ENCODE data around the gene COL18A1. TPM values are rescaled to one million over a fixed set of nuclear protein-coding genes. Genes with fewer than 3 reads are reported as not detected.

COL18A1 gene
- polyA plus RNA-seq, 1 donor (not counting 4 experiments of a cell fraction or from before 2014, with no cell fraction given): 13.0 TPM

DNA sequence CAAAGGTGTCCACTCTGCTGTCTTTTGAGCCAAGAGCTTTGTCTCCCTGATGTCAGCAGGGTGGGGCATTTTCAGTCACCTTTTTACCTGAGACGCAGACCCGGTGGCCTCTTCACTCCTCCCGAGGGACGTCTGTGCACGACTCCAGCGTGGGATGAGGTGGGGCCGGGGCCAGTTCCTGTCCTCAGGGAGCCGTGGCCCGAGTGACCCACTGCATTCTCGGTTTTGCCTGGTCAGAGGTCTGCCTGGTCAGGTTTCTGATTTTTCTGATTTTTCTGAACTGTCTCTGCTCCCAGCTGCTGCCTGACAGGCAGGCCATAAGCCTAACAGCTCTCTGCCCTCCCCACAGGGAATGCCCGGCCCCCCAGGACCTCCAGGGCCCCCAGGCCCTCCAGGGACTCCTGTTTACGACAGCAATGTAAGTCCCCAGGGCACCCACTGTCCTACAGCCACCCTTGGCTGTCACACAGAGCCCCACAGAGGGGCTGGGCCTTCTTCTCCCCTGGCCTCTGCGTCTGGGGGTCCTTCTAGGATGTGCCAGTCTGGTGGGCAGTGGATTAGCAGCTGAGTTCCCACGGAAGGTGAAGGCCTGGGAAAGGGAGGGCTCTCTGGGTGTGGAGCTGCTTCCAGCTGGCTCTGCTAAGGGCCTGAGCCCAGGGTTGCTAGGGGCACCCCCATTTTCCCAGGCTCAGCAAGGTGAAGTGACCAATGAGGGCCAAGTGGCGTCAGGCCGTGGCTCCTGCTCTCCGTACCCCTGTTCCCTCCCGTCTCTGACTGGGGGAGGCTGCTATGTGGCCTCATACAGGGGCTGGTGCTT, 91.4 kb downstream of the COL18A1 start:
- H2AFZ ChIP-seq (ENCODE audit: control insufficient read depth, low read length): no peak overlapping the region
- H3K4me1 ChIP-seq (ENCODE audit: control insufficient read depth, extremely low read depth, insufficient read depth, low read length): no peaks in the 10 kb centered on the region
- H3K9me3 ChIP-seq (ENCODE audit: control insufficient read depth, low read depth, low read length): no peaks in the 10 kb centered on the region
- dilution Hi-C loops (cut with MboI; ENCODE audit: extremely low pct_ligation_motif_present, low sequenced_read_pairs): no loop called here
- H4K20me1 ChIP-seq (ENCODE audit: control insufficient read depth, extremely low read depth, insufficient read depth, low read length): no peaks in the 10 kb centered on the region
- no peak overlapping the region for H3K9ac ChIP-seq (ENCODE audit: control insufficient read depth, extremely low read depth, insufficient read depth, low read length)
- TF ChIP-seq, protein P1, sequence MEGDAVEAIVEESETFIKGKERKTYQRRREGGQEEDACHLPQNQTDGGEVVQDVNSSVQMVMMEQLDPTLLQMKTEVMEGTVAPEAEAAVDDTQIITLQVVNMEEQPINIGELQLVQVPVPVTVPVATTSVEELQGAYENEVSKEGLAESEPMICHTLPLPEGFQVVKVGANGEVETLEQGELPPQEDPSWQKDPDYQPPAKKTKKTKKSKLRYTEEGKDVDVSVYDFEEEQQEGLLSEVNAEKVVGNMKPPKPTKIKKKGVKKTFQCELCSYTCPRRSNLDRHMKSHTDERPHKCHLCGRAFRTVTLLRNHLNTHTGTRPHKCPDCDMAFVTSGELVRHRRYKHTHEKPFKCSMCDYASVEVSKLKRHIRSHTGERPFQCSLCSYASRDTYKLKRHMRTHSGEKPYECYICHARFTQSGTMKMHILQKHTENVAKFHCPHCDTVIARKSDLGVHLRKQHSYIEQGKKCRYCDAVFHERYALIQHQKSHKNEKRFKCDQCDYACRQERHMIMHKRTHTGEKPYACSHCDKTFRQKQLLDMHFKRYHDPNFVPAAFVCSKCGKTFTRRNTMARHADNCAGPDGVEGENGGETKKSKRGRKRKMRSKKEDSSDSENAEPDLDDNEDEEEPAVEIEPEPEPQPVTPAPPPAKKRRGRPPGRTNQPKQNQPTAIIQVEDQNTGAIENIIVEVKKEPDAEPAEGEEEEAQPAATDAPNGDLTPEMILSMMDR (optimal IDR thresholded peaks at IDR 0.05 in 1 of 3, IDR thresholded peaks at IDR 0.05 in 1 of 3, conservative IDR thresholded peaks at IDR 0.05 in 1 of 3; ENCODE audit: extremely low read depth in 1 of 3, insufficient read depth in 2 of 3, low read length in 3 of 3): no peak
- no peak for TF ChIP-seq EZH2 (IDR thresholded peaks at IDR 0.05; ENCODE audit: low read length)
- no peak for DNase-seq (ENCODE audit: low read depth, low spot score)
- H3K27ac ChIP-seq (ENCODE audit: control insufficient read depth, insufficient read depth, low read length): no peak overlapping the region
- no peak overlapping the region for H3K4me3 ChIP-seq (ENCODE audit: control insufficient read depth in 2 of 3, extremely low read depth in 1 of 3, insufficient read depth in 2 of 3, low read depth in 1 of 3, low read length in 3 of 3)
- no peak overlapping the region for H3K4me2 ChIP-seq (ENCODE audit: control insufficient read depth, extremely low read depth, insufficient read depth, low read depth, low read length)
- no peaks in the 10 kb centered on the region for H3K9me1 ChIP-seq (ENCODE audit: control insufficient read depth, extremely low read depth, insufficient read depth, low read length)
- no peaks in the 10 kb centered on the region for H3K79me2 ChIP-seq (ENCODE audit: control insufficient read depth, insufficient read depth, low read length)
- H3K27me3 ChIP-seq (ENCODE audit: control insufficient read depth, extremely low read depth, insufficient read depth, low read length): no peaks in the 10 kb centered on the region
- H3K36me3 ChIP-seq (ENCODE audit: control insufficient read depth in 2 of 2, extremely low read depth in 1 of 2, insufficient read depth in 2 of 2, low read length in 2 of 2): peaks cover 15 to 19% of the 10 kb centered on the region in 2 experiments
- FAIRE-seq: no peak

DNA sequence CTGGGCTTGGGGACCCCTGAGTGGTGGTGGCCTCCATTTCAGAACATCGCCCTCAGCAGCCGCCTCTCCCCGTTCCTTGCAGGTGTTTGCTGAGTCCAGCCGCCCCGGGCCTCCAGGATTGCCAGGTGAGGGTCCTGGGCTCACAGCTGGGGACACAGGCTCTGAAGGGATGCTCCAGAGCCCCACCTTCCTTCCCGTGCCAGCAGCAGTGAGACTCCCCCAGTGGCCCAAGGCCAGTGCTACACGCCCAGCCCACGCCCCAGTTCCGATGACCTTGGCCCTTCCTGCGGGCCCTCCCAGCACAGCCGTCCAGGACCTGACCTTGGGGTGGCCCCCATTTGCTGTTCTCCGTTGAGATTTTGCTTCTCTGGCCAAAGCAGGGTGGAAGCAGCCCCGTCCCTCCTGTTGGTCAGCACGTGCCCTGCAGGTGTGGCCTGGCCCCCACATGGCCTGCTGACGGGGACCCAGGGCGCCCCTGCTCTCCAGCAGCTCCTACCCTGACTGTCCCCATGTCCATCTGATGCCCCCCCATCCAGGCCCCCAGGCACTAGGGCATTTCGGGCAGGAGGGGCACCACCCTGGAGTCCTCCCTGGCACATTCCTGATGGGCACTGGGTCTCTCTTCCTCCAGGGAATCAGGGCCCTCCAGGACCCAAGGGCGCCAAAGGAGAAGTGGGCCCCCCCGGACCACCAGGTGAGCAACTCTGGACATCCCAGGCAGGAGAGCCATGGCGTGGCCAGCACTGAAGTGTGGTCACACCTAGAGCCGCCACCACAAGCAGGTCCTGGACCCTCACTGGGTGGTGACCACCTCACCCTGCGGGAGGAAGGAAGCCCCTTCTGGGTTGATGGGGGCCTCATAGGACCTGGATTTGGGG, 92.2 kb downstream of the COL18A1 start:
- H3K27me3 ChIP-seq (ENCODE audit: control insufficient read depth, extremely low read depth, insufficient read depth, low read length): no peaks in the 10 kb centered on the region
- H3K36me3 ChIP-seq (ENCODE audit: control insufficient read depth in 2 of 2, extremely low read depth in 1 of 2, insufficient read depth in 2 of 2, low read length in 2 of 2): peaks cover 13 to 19% of the 10 kb centered on the region in 2 experiments
- H3K4me1 ChIP-seq (ENCODE audit: control insufficient read depth, extremely low read depth, insufficient read depth, low read length): no peaks in the 10 kb centered on the region
- H3K9ac ChIP-seq (ENCODE audit: control insufficient read depth, extremely low read depth, insufficient read depth, low read length): no peak overlapping the region
- H3K4me3 ChIP-seq (ENCODE audit: control insufficient read depth in 2 of 3, extremely low read depth in 1 of 3, insufficient read depth in 2 of 3, low read depth in 1 of 3, low read length in 3 of 3): no peak overlapping the region
- dilution Hi-C loops (cut with MboI; ENCODE audit: extremely low pct_ligation_motif_present, low sequenced_read_pairs): no loop called here
- H3K9me1 ChIP-seq (ENCODE audit: control insufficient read depth, extremely low read depth, insufficient read depth, low read length): no peaks in the 10 kb centered on the region
- DNase-seq (ENCODE audit: low read depth, low spot score): no peak
- no peak overlapping the region for H2AFZ ChIP-seq (ENCODE audit: control insufficient read depth, low read length)
- no peak overlapping the region for H3K27ac ChIP-seq (ENCODE audit: control insufficient read depth, insufficient read depth, low read length)
- no peaks in the 10 kb centered on the region for H4K20me1 ChIP-seq (ENCODE audit: control insufficient read depth, extremely low read depth, insufficient read depth, low read length)
- H3K9me3 ChIP-seq (ENCODE audit: control insufficient read depth, low read depth, low read length): no peaks in the 10 kb centered on the region
- FAIRE-seq: no peak
- H3K79me2 ChIP-seq (ENCODE audit: control insufficient read depth, insufficient read depth, low read length): no peaks in the 10 kb centered on the region
- no peak overlapping the region for H3K4me2 ChIP-seq (ENCODE audit: control insufficient read depth, extremely low read depth, insufficient read depth, low read depth, low read length)
- TF ChIP-seq EZH2 (IDR thresholded peaks at IDR 0.05; ENCODE audit: low read length): no peak

Measured in keratinocyte (primary cell).